BJ (cell line): ENCODE data around the gene SLC9A1. TPM values are rescaled to one million over a fixed set of nuclear protein-coding genes. Genes with fewer than 3 reads are reported as not detected.

Source experiments
- CTCF ChIA-PET: fragments of 350-600 bp; formaldehyde crosslinking; extraction: SDS; loops from one replicate; lab custom pipeline; 2021; ENCODE audit warnings: antibody characterized with exemption, inconsistent platforms; lab: Yijun Ruan, JAX
- POLR2A ChIA-PET: fragments of 300-600 bp; sonication (Branson Sonifier 250); formaldehyde crosslinking; extraction: SDS; loops from one replicate; lab custom pipeline; 2021; ENCODE audit warnings: antibody characterized with exemption; lab: Charles Lee
- DNase-seq: peaks from one replicate; pipeline ENCODE4 v3.0.0-alpha.2; 2011; ENCODE audit warnings: low read depth
- H3K27me3 ChIP-seq: 2 replicates; pipeline ENCODE4 v1.6.0; 2011; ENCODE audit warnings: low read length; ENCODE audit not compliant: control insufficient read depth, insufficient read depth
- H3K36me3 ChIP-seq: 2 replicates; pipeline ENCODE4 v1.5.1; 2011; ENCODE audit warnings: low read length; ENCODE audit not compliant: control insufficient read depth, insufficient read depth
- H3K4me3 ChIP-seq: 2 replicates; pipeline ENCODE4 v1.5.1; 2011; ENCODE audit warnings: low read depth, mild to moderate bottlenecking, control low read depth, low read length
- polyA plus RNA-seq: library from polyadenylated mRNA; depleted of rRNA; stranded (reverse); fragments of >200 nt; gene quantifications from 2 replicates; pipeline ENCODE4 v1.2.3, GENCODE V29; 2011
- TF ChIP-seq, protein P1 (sequence below): IDR thresholded peaks from 2 replicates; pipeline ENCODE4 v1.5.1; 2011; ENCODE audit warnings: low read depth, mild to moderate bottlenecking, control low read depth, inconsistent platforms, low read length, moderate library complexity; ENCODE audit not compliant: insufficient read depth

SLC9A1 gene
- polyA plus RNA-seq, 1 experiment: 18.9 TPM

DNA sequence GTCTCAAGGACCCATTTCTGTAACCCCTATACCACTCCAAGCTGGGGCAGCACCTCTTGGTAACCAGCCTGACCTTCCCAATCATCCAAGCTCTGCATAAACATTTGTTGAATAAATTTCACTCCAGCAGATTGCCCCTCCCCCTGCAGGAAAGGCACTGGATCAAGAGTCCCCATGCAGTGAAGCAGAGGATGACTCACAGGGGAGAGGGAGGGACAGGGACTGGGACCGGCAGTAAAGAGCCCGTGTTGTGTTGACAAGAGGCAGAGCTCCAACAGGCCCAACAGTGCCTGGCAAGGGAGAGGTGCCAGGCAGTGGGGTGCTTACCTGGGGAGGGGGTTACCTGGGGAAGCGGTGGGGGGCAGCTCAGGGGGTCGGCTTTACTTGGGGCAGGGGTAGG is 32.3 kb downstream of the SLC9A1 start:
- TF ChIP-seq, protein P1, sequence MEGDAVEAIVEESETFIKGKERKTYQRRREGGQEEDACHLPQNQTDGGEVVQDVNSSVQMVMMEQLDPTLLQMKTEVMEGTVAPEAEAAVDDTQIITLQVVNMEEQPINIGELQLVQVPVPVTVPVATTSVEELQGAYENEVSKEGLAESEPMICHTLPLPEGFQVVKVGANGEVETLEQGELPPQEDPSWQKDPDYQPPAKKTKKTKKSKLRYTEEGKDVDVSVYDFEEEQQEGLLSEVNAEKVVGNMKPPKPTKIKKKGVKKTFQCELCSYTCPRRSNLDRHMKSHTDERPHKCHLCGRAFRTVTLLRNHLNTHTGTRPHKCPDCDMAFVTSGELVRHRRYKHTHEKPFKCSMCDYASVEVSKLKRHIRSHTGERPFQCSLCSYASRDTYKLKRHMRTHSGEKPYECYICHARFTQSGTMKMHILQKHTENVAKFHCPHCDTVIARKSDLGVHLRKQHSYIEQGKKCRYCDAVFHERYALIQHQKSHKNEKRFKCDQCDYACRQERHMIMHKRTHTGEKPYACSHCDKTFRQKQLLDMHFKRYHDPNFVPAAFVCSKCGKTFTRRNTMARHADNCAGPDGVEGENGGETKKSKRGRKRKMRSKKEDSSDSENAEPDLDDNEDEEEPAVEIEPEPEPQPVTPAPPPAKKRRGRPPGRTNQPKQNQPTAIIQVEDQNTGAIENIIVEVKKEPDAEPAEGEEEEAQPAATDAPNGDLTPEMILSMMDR: no peak
- POLR2A ChIA-PET: interaction anchor here (0.6 kb wide), 1 partner anchor 13 kb away, joined by 6 read pairs; no protein-coding TSS in a partner anchor
- CTCF ChIA-PET: interaction anchor here (1.0 to 1.2 kb wide), 3 partner anchors 10 to 12 kb away, joined by 3 to 6 read pairs (median 4); no protein-coding TSS in a partner anchor
- H3K36me3 ChIP-seq: peaks cover 2% of the 10 kb centered on the region; the same call in 1 of the 2 replicates
- DNase-seq: no peak
- H3K4me3 ChIP-seq: no peak overlapping the region
- H3K27me3 ChIP-seq: no peaks in the 10 kb centered on the region

DNA sequence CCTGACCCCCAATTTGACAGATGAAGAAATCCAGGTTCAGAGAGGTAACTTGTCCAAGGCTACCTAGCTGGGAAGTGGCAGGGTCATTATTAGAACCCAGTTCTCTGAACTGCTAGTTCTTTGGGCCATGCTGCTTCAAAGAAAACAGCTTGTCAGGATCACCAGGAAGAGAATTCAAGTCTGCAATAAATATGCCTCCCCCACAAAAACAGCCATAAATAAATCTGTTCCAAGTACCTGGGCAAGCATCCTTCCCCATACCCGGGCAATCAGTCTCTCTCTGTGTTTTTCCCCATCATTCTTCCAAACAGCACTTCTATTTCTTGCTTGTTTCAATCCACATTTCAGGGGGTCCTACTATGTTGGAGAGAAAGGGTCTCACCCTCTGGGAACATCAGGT is 34.1 kb downstream of the SLC9A1 start:
- peaks cover 1% of the 10 kb centered on the region; the same call in 1 of the 2 replicates for H3K36me3 ChIP-seq
- CTCF ChIA-PET: interaction anchor here (1.2 kb wide), 1 partner anchor 9 kb away, joined by 4 read pairs; no protein-coding TSS in a partner anchor

DNA sequence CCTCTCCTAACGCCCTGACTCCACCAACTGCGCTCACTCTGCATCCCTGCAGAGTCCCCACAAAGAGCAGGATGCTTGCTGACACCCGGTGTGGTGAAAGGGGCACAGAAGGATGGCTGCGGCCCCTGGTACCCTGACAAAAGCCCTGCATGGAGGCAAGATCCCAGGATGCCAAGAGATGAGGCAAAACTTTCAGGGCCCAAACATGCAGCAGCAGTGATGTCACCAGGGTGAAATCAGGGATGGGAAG is 36.6 kb downstream of the SLC9A1 start:
- H3K36me3 ChIP-seq: peaks cover 2% of the 10 kb centered on the region; the same call in 1 of the 2 replicates
- ChIA-PET CTCF (interaction anchor here (1.4 to 2.2 kb wide), 2 partner anchors 36 to 72 kb away, joined by 4 to 6 read pairs; partner anchors contain the start of gene SLC9A1), POLR2A (interaction anchor here (1.8 kb wide), 1 partner anchor 37 kb away, joined by 8 read pairs; the partner anchor contains the start of gene SLC9A1)
- no peak overlapping the region for H3K4me3 ChIP-seq
- TF ChIP-seq, protein P1: no peak
- H3K27me3 ChIP-seq: no peaks in the 10 kb centered on the region
- DNase-seq: no peak

More for the DNA sequence above, 34.1 kb downstream of the SLC9A1 start:
- H3K4me3 ChIP-seq: no peak overlapping the region
- no peak for DNase-seq
- TF ChIP-seq, protein P1: no peak
- POLR2A ChIA-PET: no interaction called here
- H3K27me3 ChIP-seq: no peaks in the 10 kb centered on the region

DNA sequence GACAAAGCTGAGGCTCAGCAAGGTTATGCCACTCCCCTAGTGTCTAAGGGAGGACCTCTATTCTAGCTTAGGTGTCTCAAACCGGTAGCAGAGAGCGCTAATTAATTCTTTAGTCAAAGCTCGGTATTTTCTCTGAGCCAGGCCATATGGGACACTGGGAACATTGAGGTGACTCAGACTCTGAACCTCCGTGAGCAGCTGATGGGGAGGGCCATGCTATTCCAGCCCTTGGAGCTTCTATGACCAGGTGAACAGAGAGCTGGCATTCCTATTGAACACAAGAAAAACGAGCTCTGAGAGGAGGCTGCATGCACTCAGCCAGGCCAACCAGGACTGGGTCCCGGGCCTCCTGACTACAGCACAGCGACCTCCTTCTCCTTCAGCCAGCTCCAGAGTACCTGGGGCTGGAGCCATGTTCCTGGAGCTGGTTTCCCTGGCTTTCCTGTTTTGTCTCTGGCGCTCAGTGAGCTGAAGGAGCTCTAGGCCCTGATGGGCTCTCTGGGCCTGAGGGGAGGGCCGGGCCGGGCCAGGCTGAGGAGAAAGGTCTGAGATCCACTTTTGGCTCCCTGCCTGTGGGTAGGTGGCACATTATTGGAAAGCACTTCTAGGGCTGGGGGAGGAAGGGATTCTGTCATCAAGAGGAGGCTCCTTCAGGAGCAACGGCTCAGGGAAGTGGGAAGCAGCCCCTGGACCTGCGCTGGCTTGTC is 37.0 kb downstream of the SLC9A1 start:
- Histone ChIP-seq H3K4me3 (no peak overlapping the region), H3K36me3 (peaks cover 2% of the 10 kb centered on the region; the same call in 1 of the 2 replicates), H3K27me3 (no peaks in the 10 kb centered on the region)
- TF ChIP-seq, protein P1: no peak
- POLR2A ChIA-PET: no interaction called here
- no peak for DNase-seq
- CTCF ChIA-PET: interaction anchor here (0.8 to 2.2 kb wide), 4 partner anchors 22 to 72 kb away, joined by 3 to 6 read pairs (median 4); partner anchors contain the start of gene SLC9A1

DNA sequence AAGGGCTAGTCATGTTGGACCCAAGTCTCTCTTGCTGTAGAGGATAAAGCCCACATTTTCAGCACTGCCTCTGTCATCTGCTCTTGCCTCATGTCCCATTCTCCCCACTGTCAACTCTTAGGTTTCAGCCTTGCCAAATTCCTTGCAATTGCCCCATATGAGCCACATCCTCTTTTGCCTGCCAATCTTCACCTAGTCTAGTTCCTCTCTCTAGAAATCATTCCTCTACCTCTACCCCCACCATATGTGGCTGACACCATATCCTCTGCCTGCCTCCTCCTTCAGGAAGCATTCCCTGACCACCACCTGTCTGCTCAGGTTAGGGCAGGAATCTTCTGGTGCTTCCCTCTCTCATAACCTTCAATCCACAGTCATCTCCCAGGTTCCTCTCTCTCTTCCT is 38.2 kb downstream of the SLC9A1 start:
- no peak for DNase-seq
- Histone ChIP-seq H3K36me3 (peaks cover 2% of the 10 kb centered on the region; the same call in 1 of the 2 replicates), H3K27me3 (no peaks in the 10 kb centered on the region), H3K4me3 (no peak overlapping the region)
- ChIA-PET POLR2A (no interaction called here), CTCF (interaction anchor here (0.7 to 2.2 kb wide), 5 partner anchors 17 to 131 kb away, joined by 3 to 6 read pairs (median 3); partner anchors contain the start of gene SLC9A1)
- TF ChIP-seq, protein P1: no peak
